K562 (cell line): ENCODE results near the gene DCAF17. TPM values are rescaled to one million over a fixed set of nuclear protein-coding genes. Genes with fewer than 3 reads are reported as not detected.

Source experiments
- ASH1L ChIP-seq: fragments of 450-650 bp; IDR thresholded peaks from 2 replicates; pipeline ENCODE4 v1.6.1; 2018; ENCODE audit warnings: borderline replicate concordance, mild to moderate bottlenecking, low read depth; ENCODE audit not compliant: partially characterized antibody
- BRD4 ChIP-seq: fragments of 200-600 bp; sonication (generic); IDR thresholded peaks from 2 replicates; pipeline ENCODE4 v1.6.1; 2017; ENCODE audit warnings: inconsistent platforms
- FUS ChIP-seq: fragments of 200-400 bp; formaldehyde crosslinking; optimal IDR thresholded peaks from 2 replicates; pipeline ENCODE3; 2017; ENCODE audit warnings: low read depth, low read length
- GABPA ChIP-seq: fragments of 200-800 bp; sonication (Bioruptor generic); conservative IDR thresholded peaks from 2 replicates; pipeline ENCODE4 v1.6.1; 2016; ENCODE audit warnings: low read depth, missing genetic modification characterization, missing compliant biosample characterization
- GABPB2 ChIP-seq: fragments of 250-450 bp; sonication (Bioruptor Pico); conservative IDR thresholded peaks from 2 replicates; pipeline ENCODE4 v1.5.1; 2021; ENCODE audit warnings: mild to moderate bottlenecking
- GTF2A2 ChIP-seq: IDR thresholded peaks from 2 replicates; pipeline ENCODE4 v1.6.1; 2016; ENCODE audit warnings: mild to moderate bottlenecking, missing genetic modification characterization, missing compliant biosample characterization
- HMG20B ChIP-seq: fragments of 250-450 bp; sonication (Bioruptor Pico); IDR thresholded peaks from 2 replicates; pipeline ENCODE4 v1.5.0; 2021; ENCODE audit warnings: mild to moderate bottlenecking
- HMGXB4 ChIP-seq: sonication (generic); formaldehyde crosslinking; IDR thresholded peaks from 2 replicates; pipeline ENCODE4 v1.8.1; 2023; ENCODE audit warnings: mild to moderate bottlenecking, missing genetic modification reagents
- HNRNPL ChIP-seq: fragments of 200-400 bp; formaldehyde crosslinking; IDR thresholded peaks from 2 replicates; pipeline ENCODE4 v1.6.1; 2017; ENCODE audit warnings: low read depth, mild to moderate bottlenecking, low read length
- KLF16 ChIP-seq: IDR thresholded peaks from 2 replicates; pipeline ENCODE4 v1.6.1; 2016; ENCODE audit warnings: antibody characterized with exemption
- MAFF ChIP-seq: IDR thresholded peaks from 2 replicates; pipeline ENCODE4 v1.6.1; 2012; ENCODE audit warnings: low read length, improper control_type of control experiment
- MTA2 ChIP-seq: fragments of 450-650 bp; IDR thresholded peaks from 2 replicates; pipeline ENCODE4 v1.6.1; 2016; ENCODE audit warnings: low read depth
- MYBL2 ChIP-seq, 2 experiments: fragments of 450-650 bp in 1 of 2; sonication (generic) in 1 of 2; formaldehyde crosslinking in 1 of 2; IDR thresholded peaks; 2 replicates each; pipeline versions ENCODE4 v1.6.1 to v1.8.1; 2017 to 2022; ENCODE audit warnings: borderline replicate concordance in 1 of 2, inconsistent platforms in 1 of 2, low read depth in 1 of 2, mild to moderate bottlenecking in 1 of 2, missing genetic modification reagents in 1 of 2, moderate library complexity in 1 of 2
- NKRF ChIP-seq: fragments of 450-650 bp; IDR thresholded peaks from 2 replicates; pipeline ENCODE4 v1.6.1; 2016; ENCODE audit warnings: borderline replicate concordance
- POLR2H ChIP-seq: IDR thresholded peaks from 2 replicates; pipeline ENCODE4 v1.6.1; 2016; ENCODE audit warnings: missing genetic modification characterization, low read depth, mild to moderate bottlenecking, control low read depth, missing compliant biosample characterization, moderate library complexity
- SOX6 ChIP-seq: fragments of 450-650 bp; IDR thresholded peaks from 2 replicates; pipeline ENCODE4 v1.6.1; 2014; ENCODE audit warnings: mild to moderate bottlenecking
- SREBF2 ChIP-seq: sonication (generic); formaldehyde crosslinking; IDR thresholded peaks from 2 replicates; pipeline ENCODE4 v1.4.0; 2020; ENCODE audit warnings: mild to moderate bottlenecking, missing genetic modification reagents
- TCF7 ChIP-seq: sonication (generic); IDR thresholded peaks from 2 replicates; pipeline ENCODE4 v1.6.1; 2016; ENCODE audit warnings: antibody characterized with exemption, borderline replicate concordance
- TSC22D4 ChIP-seq: fragments of 450-650 bp; IDR thresholded peaks from 2 replicates; pipeline ENCODE4 v1.6.1; 2016; ENCODE audit warnings: missing genetic modification characterization, missing biosample characterization, control low read depth
- ZNF121 ChIP-seq: sonication (generic); formaldehyde crosslinking; conservative IDR thresholded peaks from 2 replicates; pipeline ENCODE4 v1.8.0; 2022; ENCODE audit warnings: missing genetic modification reagents
- ZNF143 ChIP-seq: sonication (generic); formaldehyde crosslinking; IDR thresholded peaks from 2 replicates; pipeline ENCODE4 v1.9.0; 2022; ENCODE audit warnings: mild to moderate bottlenecking, missing genetic modification reagents
- ZNF232 ChIP-seq: sonication (generic); formaldehyde crosslinking; IDR thresholded peaks from 2 replicates; pipeline ENCODE4 v1.8.0; 2022; ENCODE audit warnings: mild to moderate bottlenecking, missing genetic modification reagents
- ZNF347 ChIP-seq: fragments of 450-650 bp; formaldehyde crosslinking; IDR thresholded peaks from 2 replicates; pipeline ENCODE4 v1.4.0; 2020; ENCODE audit warnings: low read depth, mild to moderate bottlenecking, moderate library complexity
- ZNF354B ChIP-seq: fragments of 250-450 bp; sonication (Bioruptor Pico); IDR thresholded peaks from 2 replicates; pipeline ENCODE4 v1.4.0; 2020
- ZNF431 ChIP-seq: sonication (generic); formaldehyde crosslinking; IDR thresholded peaks from 2 replicates; pipeline ENCODE4 v1.8.0; 2022; ENCODE audit warnings: mild to moderate bottlenecking, missing genetic modification reagents
- ZNF444 ChIP-seq: fragments of 250-450 bp; sonication (Bioruptor Pico); IDR thresholded peaks from 2 replicates; pipeline ENCODE4 v1.4.0; 2020; ENCODE audit warnings: mild to moderate bottlenecking, moderate library complexity
- ZNF561 ChIP-seq: fragments of 450-650 bp; formaldehyde crosslinking; conservative IDR thresholded peaks from 2 replicates; pipeline ENCODE4 v1.4.0; 2020; ENCODE audit warnings: mild to moderate bottlenecking, moderate library complexity
- ZNF77 ChIP-seq: fragments of 250-450 bp; sonication (Bioruptor Pico); IDR thresholded peaks from 2 replicates; pipeline ENCODE4 v1.5.0; 2020
- polyA plus RNA-seq, 8 experiments: library from polyadenylated mRNA; depleted of rRNA in 4 of 8; stranded (reverse) in 5 of 8; unstranded in 3 of 8; fragments of >200 nt; fragmentation: Nextera tagmentation in 2 of 8; fragmentation: Illumina TruSeq in 1 of 8; extraction: Ambion mirVana in 2 of 8; extraction: Trizol in 1 of 8; gene quantifications; 2 replicates each; pipeline versions ENCODE4 v1.2.1 to v1.2.3, GENCODE V29; 2011 to 2014; ENCODE audit warnings: inconsistent platforms in 1 of 8, missing spikeins in 1 of 8
- total RNA-seq, 7 experiments: library from RNA; depleted of rRNA in 6 of 7; stranded (reverse); fragments of >200 nt in 6 of 7; fragmentation: Illumina TruSeq in 2 of 7; extraction: Trizol in 2 of 7; gene quantifications; 2 replicates each; pipeline versions ENCODE4 v1.2.1 to v1.2.3, GENCODE V29; 2011 to 2021; ENCODE audit warnings: low replicate concordance in 1 of 7

DCAF17 gene
- total and polyA plus RNA-seq, 9 of the 15 experiments (the other 6 are each of a cell fraction or from before 2014, with no cell fraction given), result 10.0 to 38.5 (median 27.1) TPM

GRCh38 chr2:171521361-171522051 lies 87.5 kb downstream of the DCAF17 start (continued):
- no peak for TF ChIP-seq MYBL2 (IDR thresholded peaks at IDR 0.05; ENCODE audit: low read depth)
- TF ChIP-seq MYBL2 (CRISPR knock-in tag; IDR thresholded peaks at IDR 0.05; ENCODE audit: borderline replicate concordance), result no peak
- TF ChIP-seq GTF2A2 (tag), result no peak
- TF ChIP-seq ZNF354B (CRISPR knock-in tag), result no peak
- TF ChIP-seq ZNF561, result no peak
- TF ChIP-seq GABPA (tag), result peak; percentile 46
- peak; percentile 74; the same call in 1 of the 2 replicates for TF ChIP-seq KLF16
- TF ChIP-seq ZNF143 (CRISPR knock-in tag), result no peak
- TF ChIP-seq ASH1L, result no peak
- TF ChIP-seq NKRF, result no peak
- no peak for TF ChIP-seq HMGXB4 (CRISPR knock-in tag)
- TF ChIP-seq TSC22D4 (tag), result no peak
- TF ChIP-seq MTA2, result no peak
- no peak for TF ChIP-seq MAFF
- TF ChIP-seq POLR2H (tag), result no peak
- TF ChIP-seq HNRNPL, result no peak
- TF ChIP-seq ZNF121 (CRISPR knock-in tag), result no peak
- no peak for TF ChIP-seq FUS
- peak; percentile 45; the same call in 1 of the 2 replicates for TF ChIP-seq SOX6
- TF ChIP-seq ZNF347 (CRISPR knock-in tag), result no peak
- no peak; the same call in 1 of the 2 replicates for TF ChIP-seq ZNF444 (CRISPR knock-in tag)
- TF ChIP-seq SREBF2 (CRISPR knock-in tag), result no peak
- TF ChIP-seq ZNF77 (CRISPR knock-in tag), result no peak
- TF ChIP-seq ZNF431 (CRISPR knock-in tag), result no peak
- TF ChIP-seq BRD4, result no peak
- no peak for TF ChIP-seq GABPB2
- TF ChIP-seq HMG20B (CRISPR knock-in tag), result no peak
- no peak for TF ChIP-seq ZNF232 (CRISPR knock-in tag)
- no peak for TF ChIP-seq TCF7
